PC-9 (cell line): ENCODE data around the gene ANAPC16. TPM values are rescaled to one million over a fixed set of nuclear protein-coding genes. Genes with fewer than 3 reads are reported as not detected.
A peak's percentile ranks its signal among the peaks of the same experiment; 100 is the strongest.

ENCODE experiments used
- BruUV-seq: library from RNA; stranded (reverse); fragments of 400-500 nt; replicated peaks from 2 replicates; lab custom pipeline; 2021; lab: Mats Ljungman, UMichigan
- CTCF ChIA-PET: fragments of 300-600 bp; sonication (Branson Sonifier 250); formaldehyde crosslinking; loops from one replicate; lab custom pipeline; 2022; ENCODE audit warnings: antibody characterized with exemption; lab: Charles Lee
- POLR2A ChIA-PET: fragments of 300-600 bp; sonication (Branson Sonifier 250); formaldehyde crosslinking; loops from one replicate; lab custom pipeline; 2022; ENCODE audit warnings: antibody characterized with exemption; ENCODE audit not compliant: unreplicated experiment; lab: Charles Lee
- DNase-seq, 2 experiments: peaks; one replicate each; pipeline versions ENCODE4 v3.0.0 to v3.0.0-alpha.2; 2015 to 2022; ENCODE audit warnings: mixed read lengths in 1 of 2
- H2AFZ ChIP-seq: fragments of 200-600 bp; sonication (generic); 2 replicates; pipeline ENCODE4 v1.8.1; 2017; ENCODE audit warnings: antibody characterized with exemption
- H3F3A ChIP-seq: fragments of 200-600 bp; sonication (generic); 2 replicates; pipeline ENCODE4 v1.8.1; 2017; ENCODE audit warnings: antibody characterized with exemption, mild to moderate bottlenecking, low read depth; ENCODE audit not compliant: insufficient read depth
- H3K27ac ChIP-seq: fragments of 200-600 bp; sonication (generic); 2 replicates; pipeline ENCODE4 v1.6.1; 2016; ENCODE audit warnings: mixed run types
- H3K27me3 ChIP-seq: fragments of 200-600 bp; sonication (generic); 2 replicates; pipeline ENCODE4 v1.6.1; 2016; ENCODE audit warnings: low read depth, mixed run types; ENCODE audit not compliant: insufficient read depth
- H3K36me3 ChIP-seq: fragments of 200-600 bp; sonication (generic); 2 replicates; pipeline ENCODE4 v1.6.1; 2016; ENCODE audit warnings: low read depth, mixed run types
- H3K4me1 ChIP-seq: fragments of 200-600 bp; sonication (generic); replicated peaks from 2 replicates; pipeline ENCODE4 v1.6.1; 2016; ENCODE audit warnings: mixed run types; ENCODE audit not compliant: insufficient read depth
- H3K4me2 ChIP-seq: fragments of 200-600 bp; sonication (generic); 2 replicates; pipeline ENCODE4 v1.6.1; 2017; ENCODE audit warnings: mixed run types
- H3K4me3 ChIP-seq: fragments of 200-600 bp; sonication (generic); 2 replicates; pipeline ENCODE4 v1.6.1; 2016; ENCODE audit warnings: mixed run types
- H3K79me2 ChIP-seq: fragments of 200-600 bp; sonication (generic); 2 replicates; pipeline ENCODE4 v1.6.1; 2017; ENCODE audit warnings: low read depth, mixed run types
- H3K9me2 ChIP-seq: fragments of 200-600 bp; sonication (generic); 2 replicates; pipeline ENCODE4 v1.8.1; 2017; ENCODE audit warnings: mild to moderate bottlenecking; ENCODE audit not compliant: insufficient read depth
- H3K9me3 ChIP-seq: fragments of 200-600 bp; sonication (generic); 2 replicates; pipeline ENCODE4 v1.8.1; 2016; ENCODE audit warnings: low read depth; ENCODE audit not compliant: insufficient read depth
- H4K20me1 ChIP-seq: fragments of 200-600 bp; sonication (generic); 2 replicates; pipeline ENCODE4 v1.8.1; 2017; ENCODE audit not compliant: insufficient read depth
- EZH2 ChIP-seq: fragments of 200-600 bp; sonication (generic); IDR thresholded peaks from 2 replicates; pipeline ENCODE4 v1.8.0; 2017; ENCODE audit warnings: antibody characterized with exemption, low read depth
- intact Hi-C: fragments of 100-400 bp; cut with micrococcal nuclease; formaldehyde crosslinking; loops from one replicate; pipeline ENCODE4 v1.10.0; 2022; ENCODE audit not compliant: unreplicated experiment
- total RNA-seq: library from RNA; stranded (reverse); gene quantifications from 2 replicates; pipeline ENCODE4 v1.2.3, GENCODE V29; 2021
- TF ChIP-seq, protein P1 (sequence below): fragments of 200-600 bp; sonication (generic); conservative IDR thresholded peaks from 2 replicates; pipeline ENCODE4 v1.6.1; 2017; ENCODE audit warnings: mixed run types, antibody characterized with exemption, mild to moderate bottlenecking, moderate library complexity

Gene ANAPC16
- total RNA-seq, 1 experiment from 2014 or later = 171 TPM

DNA sequence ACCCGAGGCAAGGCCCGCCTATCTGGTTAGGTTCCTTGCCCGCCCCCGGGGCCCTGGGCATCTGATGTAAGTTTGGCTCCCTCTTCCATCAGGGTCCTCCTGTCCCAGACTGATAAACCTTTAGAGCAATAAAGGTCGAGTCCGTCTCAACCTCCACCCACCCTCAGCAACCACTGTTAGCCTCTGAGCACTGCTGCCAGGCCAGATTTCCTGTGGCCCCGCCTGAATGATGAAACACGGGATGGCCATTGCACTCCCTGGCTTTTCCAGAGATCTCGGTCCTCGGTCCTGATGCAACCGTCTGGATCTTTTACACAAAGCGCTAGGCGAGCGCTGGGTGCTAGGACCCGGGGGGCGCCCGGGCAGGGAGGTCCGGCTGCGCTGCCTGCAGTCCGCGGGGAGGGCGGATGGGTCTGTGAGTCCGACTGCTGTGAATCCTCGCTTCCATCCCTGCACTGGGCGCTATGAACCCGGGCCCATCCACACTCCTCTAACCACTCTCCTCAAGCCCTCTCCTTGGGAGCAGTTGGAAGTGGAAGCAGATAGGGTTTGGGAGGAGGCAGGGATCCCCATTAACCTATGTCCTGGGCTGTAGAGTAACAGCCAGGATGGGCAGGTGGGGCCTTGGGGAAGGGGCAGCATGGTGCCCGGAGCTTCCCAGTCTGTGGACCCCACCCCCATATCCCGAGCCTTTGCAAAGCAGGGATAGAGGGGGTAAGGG lies 57.0 kb downstream of the ANAPC16 start:
- Histone ChIP-seq H3K4me1 (peaks cover 39% of the 10 kb centered on the region), H4K20me1 (peaks cover 22% of the 10 kb centered on the region), H3F3A (peaks cover 67% of the 10 kb centered on the region), H3K4me2 (peak overlapping the region; percentile 91), H3K9me2 (no peaks in the 10 kb centered on the region), H3K79me2 (peaks cover 34% of the 10 kb centered on the region), H3K27ac (peak overlapping the region; percentile 99), H3K4me3 (peak overlapping the region; percentile 83), H3K27me3 (no peaks in the 10 kb centered on the region), H2AFZ (no peak overlapping the region), H3K9me3 (no peaks in the 10 kb centered on the region), H3K36me3 (peaks cover 25% of the 10 kb centered on the region)
- ChIA-PET POLR2A (interaction anchor here (0.5 to 1.1 kb wide), 22 partner anchors 11 to 640 kb away, joined by 3 to 32 read pairs (median 5); partner anchors contain the start of genes ANAPC16 and ASCC1), CTCF (interaction anchor here (0.6 to 0.8 kb wide), 3 partner anchors 12 to 90 kb away, joined by 3 to 9 read pairs (median 4); no protein-coding TSS in a partner anchor)
- BruUV-seq = no TSS peak
- TF ChIP-seq, protein P1, sequence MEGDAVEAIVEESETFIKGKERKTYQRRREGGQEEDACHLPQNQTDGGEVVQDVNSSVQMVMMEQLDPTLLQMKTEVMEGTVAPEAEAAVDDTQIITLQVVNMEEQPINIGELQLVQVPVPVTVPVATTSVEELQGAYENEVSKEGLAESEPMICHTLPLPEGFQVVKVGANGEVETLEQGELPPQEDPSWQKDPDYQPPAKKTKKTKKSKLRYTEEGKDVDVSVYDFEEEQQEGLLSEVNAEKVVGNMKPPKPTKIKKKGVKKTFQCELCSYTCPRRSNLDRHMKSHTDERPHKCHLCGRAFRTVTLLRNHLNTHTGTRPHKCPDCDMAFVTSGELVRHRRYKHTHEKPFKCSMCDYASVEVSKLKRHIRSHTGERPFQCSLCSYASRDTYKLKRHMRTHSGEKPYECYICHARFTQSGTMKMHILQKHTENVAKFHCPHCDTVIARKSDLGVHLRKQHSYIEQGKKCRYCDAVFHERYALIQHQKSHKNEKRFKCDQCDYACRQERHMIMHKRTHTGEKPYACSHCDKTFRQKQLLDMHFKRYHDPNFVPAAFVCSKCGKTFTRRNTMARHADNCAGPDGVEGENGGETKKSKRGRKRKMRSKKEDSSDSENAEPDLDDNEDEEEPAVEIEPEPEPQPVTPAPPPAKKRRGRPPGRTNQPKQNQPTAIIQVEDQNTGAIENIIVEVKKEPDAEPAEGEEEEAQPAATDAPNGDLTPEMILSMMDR = 0 out of 2 replicates have a peak, but pooled peaks have one; percentile 26
- no peak for TF ChIP-seq EZH2
- intact Hi-C loops = loop anchor here (1.0 to 5.0 kb wide), 9 partner anchors 10 to 377 kb away; partner anchors contain the start of genes ANAPC16 and ASCC1
- DNase-seq = peak; percentile 93 to 95

DNA sequence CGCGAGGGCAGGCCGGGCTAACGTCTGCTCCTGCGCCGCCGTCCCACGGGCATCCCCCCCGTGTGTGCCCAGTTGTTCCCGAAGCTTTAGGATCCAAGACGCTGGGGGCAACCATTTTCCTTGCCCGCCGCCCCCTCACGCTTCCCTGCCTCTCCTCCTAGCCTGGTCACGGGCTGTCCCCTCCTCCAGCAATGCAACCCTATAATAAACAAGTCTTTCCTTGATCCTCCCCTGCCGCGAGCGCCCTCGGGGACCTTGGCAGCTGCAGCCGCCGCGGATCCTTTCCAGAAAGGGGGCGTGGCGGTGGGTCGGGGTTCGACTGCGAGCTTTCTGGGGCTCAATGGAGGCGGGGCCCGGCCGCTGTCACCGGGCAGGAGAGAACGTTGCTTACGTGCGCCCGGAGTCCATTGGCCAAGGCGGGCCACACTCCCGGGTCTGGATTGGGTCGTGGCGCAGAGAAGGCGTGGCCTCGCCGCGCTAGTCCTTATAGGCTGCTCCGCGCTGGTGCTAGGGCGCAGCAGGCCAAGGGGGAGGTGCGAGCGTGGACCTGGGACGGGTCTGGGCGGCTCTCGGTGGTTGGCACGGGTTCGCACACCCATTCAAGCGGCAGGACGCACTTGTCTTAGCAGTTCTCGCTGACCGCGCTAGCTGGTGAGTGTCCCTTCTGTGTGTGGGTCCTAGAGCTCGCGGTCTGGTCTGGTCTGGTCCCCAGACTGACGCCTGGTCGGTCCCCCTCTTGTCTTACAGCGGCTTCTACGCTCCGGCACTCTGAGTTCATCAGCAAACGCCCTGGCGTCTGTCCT lies 57.8 kb downstream of the ANAPC16 start, which contains the start of gene DDIT4:
DDIT4 (plus strand) TSS at position 515 of the 803 bp plus-strand sequence. CDS start 293 bp downstream, outside the sequence.
- intact Hi-C loops = loop anchor here (1.0 to 5.0 kb wide), 9 partner anchors 19 to 377 kb away; partner anchors contain the start of genes ANAPC16 and ASCC1
- Histone ChIP-seq H4K20me1 (peaks cover 22% of the 10 kb centered on the region), H3K27ac (peak within 1 kb of the TSS; percentile 99), H3K4me2 (peak within 1 kb of the TSS; percentile 91), H3K4me3 (peak within 1 kb of the TSS; percentile 88), H3K79me2 (peaks cover 34% of the 10 kb centered on the region), H3K27me3 (no peaks in the 10 kb centered on the region), H2AFZ (no peak within 1 kb of the TSS), H3K36me3 (peaks cover 25% of the 10 kb centered on the region), H3F3A (peaks cover 74% of the 10 kb centered on the region), H3K9me2 (no peaks in the 10 kb centered on the region), H3K9me3 (no peaks in the 10 kb centered on the region), H3K4me1 (peaks cover 46% of the 10 kb centered on the region)
- TF ChIP-seq, protein P1 = no peak
- TF ChIP-seq EZH2 = no peak
- POLR2A ChIA-PET = interaction anchor here (0.5 to 1.0 kb wide), 20 partner anchors 10 to 640 kb away, joined by 3 to 32 read pairs (median 4); partner anchors contain the start of genes ANAPC16 and ASCC1
- CTCF ChIA-PET = interaction anchor here (0.6 to 0.8 kb wide), 4 partner anchors 10 to 91 kb away, joined by 3 to 9 read pairs (median 4); no protein-coding TSS in a partner anchor
- DNase-seq = peak; percentile 99 to 100
- BruUV-seq = no TSS peak
